Cardiac septum (tissue), 1 donor: ENCODE results near the gene DSC1. TPM values are rescaled to one million over a fixed set of nuclear protein-coding genes. Genes with fewer than 3 reads are reported as not detected.

ENCODE experiments used
- DNase-seq: peaks from one replicate; pipeline ENCODE4 v3.0.0-alpha.2; 2020; ENCODE audit warnings: low spot score
- intact Hi-C: fragments of 100-400 bp; cut with DNase I; formaldehyde crosslinking; loops from one replicate; pipeline ENCODE4 v1.14.0; 2022
- total RNA-seq: library from RNA; stranded (reverse); fragmentation: NEBNext Ultra II Directional; extraction: Animal tissue kit (Norgen Biotek cat#: 25700); gene quantifications from one replicate; pipeline ENCODE4 v1.2.1, GENCODE V29; 2021
- donor health status: DM: no; HTN: no; CAD: no.

The DSC1 gene
- total RNA-seq, 1 donor from 2014 or later, result 10.0 TPM

- intact Hi-C loops, result no loop called here
Measured at GRCh38 chr18:31116853-31117595, 45.6 kb downstream of the DSC1 start.

DNA sequence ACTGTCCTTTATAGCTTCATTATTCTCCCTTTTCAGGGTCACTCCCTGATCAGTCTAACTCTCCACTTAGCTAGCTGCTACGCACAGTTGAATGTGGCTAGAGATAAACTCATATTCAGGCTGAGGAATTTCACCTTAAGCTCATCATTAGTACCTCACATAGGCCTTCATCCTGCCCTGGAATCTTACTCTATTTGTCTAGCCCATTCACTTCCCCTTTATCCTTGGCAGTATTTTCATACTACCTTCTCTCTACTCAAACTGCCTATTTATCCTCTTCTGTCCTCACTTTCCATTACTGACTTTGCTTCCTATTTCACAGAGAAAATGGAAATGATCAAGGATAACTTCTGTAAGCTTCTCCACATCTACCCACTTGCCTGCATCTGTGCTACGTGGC, 49.9 kb downstream of the DSC1 start:
- no peak for DNase-seq
- intact Hi-C loops, result no loop called here

More at GRCh38 chr18:31116853-31117595, 45.6 kb downstream of the DSC1 start:
- no peak for DNase-seq

DNA sequence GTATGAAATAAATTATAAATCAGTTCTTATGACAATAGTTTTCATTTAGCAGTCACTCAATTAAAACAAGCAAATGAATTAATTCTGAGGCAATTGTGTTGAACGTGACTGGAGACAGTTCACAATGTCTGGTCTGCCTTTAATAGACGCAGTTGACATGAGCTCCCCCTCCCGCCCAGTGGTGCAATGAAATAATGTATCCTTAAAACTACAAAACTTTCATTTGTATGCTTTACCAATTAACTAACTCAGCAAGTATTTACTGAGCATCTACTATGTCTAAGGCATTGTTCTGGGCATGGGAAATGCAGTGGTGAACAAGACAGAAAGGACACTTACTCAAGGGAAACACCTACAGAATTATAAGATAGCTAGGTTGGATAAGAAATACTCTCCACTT, 56.9 kb downstream of the DSC1 start:
- no peak for DNase-seq
- intact Hi-C loops, result loop anchor here (10.0 kb wide), 1 partner anchor 49 kb away; no protein-coding TSS in a partner anchor

- intact Hi-C loops, result loop anchor here (5.0 to 10.0 kb wide), 2 partner anchors 50 to 393 kb away; partner anchors contain the start of gene DSG2
Measured at GRCh38 chr18:31104444-31104843, 58.2 kb downstream of the DSC1 start.

GRCh38 chr18:31103423-31103822, 59.2 kb downstream of the DSC1 start:
- no peak for DNase-seq
- intact Hi-C loops, result loop anchor here (5.0 to 10.0 kb wide), 2 partner anchors 51 to 394 kb away; partner anchors contain the start of gene DSG2

More at GRCh38 chr18:31104444-31104843, 58.2 kb downstream of the DSC1 start:
- DNase-seq, result no peak

DNA sequence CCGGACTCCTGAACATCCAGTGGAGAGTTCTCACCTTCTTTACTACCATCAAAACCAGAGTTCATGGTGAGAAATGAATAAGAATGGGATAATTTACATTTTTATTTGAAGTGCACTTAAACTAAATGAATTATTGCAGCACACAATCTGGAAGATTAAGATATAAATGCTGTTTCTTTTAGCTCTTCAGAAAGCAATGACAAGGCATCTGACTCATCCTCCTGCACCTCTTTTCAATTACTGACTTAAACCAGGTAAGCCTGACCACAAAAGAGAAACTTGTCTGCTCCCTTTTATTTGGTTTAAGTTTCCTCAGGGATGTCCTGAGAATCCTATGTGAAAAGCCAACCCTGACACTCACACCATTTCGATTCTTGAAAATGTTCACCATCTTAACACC, 59.7 kb downstream of the DSC1 start:
- intact Hi-C loops, result loop anchor here (5.0 to 10.0 kb wide), 2 partner anchors 52 to 394 kb away; partner anchors contain the start of gene DSG2
- DNase-seq, result no peak

DNA sequence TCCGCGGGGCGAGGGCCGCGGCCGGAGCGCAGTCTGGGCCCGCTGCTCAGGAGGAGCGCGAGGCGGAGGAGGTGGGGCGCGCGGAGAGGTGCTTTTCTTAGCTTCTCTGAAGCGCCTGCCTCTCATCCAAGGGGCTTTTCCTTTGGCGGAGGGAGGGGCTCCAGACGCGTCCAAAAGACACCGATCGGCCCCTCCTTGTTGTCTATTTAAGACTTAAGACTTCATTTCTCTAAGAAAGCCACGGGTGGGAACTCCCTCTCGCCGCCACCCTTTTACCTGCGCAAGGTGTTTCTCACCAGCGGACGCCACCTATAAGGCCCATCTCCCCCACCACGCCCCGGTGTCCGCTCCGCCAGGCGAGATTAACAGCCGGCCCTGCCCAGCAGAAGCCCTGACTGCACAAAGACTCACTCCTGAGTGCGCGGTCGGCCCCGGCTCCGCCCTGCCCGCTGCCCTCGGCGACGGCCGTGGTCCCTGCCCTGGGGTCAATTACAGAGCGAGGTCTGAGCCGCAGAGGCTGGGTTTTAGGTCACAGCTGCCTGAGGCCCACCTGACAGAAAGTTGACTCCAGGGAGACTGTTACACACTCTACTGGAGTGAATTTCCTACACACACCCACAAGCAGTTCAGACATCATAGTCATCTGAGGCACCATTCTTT, 60.5 kb downstream of the DSC1 start, which contains the start of gene DSC2:
DSC2 (minus strand) TSS at position 397 of the 660 bp plus-strand sequence. CDS start 450 bp downstream, outside the sequence.
- peak; percentile 77 for DNase-seq
- intact Hi-C loops, result loop anchor here (5.0 to 10.0 kb wide), 2 partner anchors 53 to 395 kb away; partner anchors contain the start of gene DSG2

GRCh38 chr18:31101183-31102024, 61.3 kb downstream of the DSC1 start:
- peak; percentile 88 for DNase-seq
- intact Hi-C loops, result loop anchor here (1.0 to 10.0 kb wide), 4 partner anchors 10 to 396 kb away; partner anchors contain the start of gene DSG2

- intact Hi-C loops, result loop anchor here (1.0 to 10.0 kb wide), 4 partner anchors 9 to 397 kb away; partner anchors contain the start of gene DSG2
- no peak for DNase-seq
Measured at GRCh38 chr18:31100436-31101182, 62.0 kb downstream of the DSC1 start.

- intact Hi-C loops, result loop anchor here (5.0 to 10.0 kb wide), 3 partner anchors 55 to 398 kb away; partner anchors contain the start of gene DSG2
- no peak for DNase-seq
Measured at GRCh38 chr18:31099450-31100230, 63.0 kb downstream of the DSC1 start.

GRCh38 chr18:31098878-31099277, 63.8 kb downstream of the DSC1 start:
- no peak for DNase-seq
- intact Hi-C loops, result loop anchor here (10.0 kb wide), 1 partner anchor 106 kb away; no protein-coding TSS in a partner anchor

DNA sequence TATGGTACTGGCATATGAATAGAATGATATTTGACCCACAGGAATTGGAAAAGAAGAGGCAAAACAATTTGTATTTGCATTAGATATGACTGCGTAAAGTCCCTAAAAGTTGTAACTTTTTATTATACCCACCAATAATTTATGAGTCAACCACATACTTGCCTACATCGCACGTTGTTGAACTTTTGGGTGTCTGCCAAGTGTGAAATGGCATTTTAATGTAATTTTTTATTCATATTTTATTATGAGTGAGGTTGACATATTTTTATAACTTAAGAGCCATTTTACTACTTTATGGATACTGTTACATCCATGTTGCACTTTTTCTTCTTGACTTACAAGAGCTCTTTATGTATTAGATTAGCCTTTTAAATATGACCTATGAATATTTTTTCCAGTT, 65.0 kb downstream of the DSC1 start:
- DNase-seq, result no peak
- intact Hi-C loops, result loop anchor here (10.0 kb wide), 1 partner anchor 107 kb away; no protein-coding TSS in a partner anchor

- intact Hi-C loops, result loop anchor here (10.0 kb wide), 1 partner anchor 111 kb away; no protein-coding TSS in a partner anchor
- DNase-seq, result no peak
Measured at GRCh38 chr18:31093880-31094279, 68.8 kb downstream of the DSC1 start.

DNA sequence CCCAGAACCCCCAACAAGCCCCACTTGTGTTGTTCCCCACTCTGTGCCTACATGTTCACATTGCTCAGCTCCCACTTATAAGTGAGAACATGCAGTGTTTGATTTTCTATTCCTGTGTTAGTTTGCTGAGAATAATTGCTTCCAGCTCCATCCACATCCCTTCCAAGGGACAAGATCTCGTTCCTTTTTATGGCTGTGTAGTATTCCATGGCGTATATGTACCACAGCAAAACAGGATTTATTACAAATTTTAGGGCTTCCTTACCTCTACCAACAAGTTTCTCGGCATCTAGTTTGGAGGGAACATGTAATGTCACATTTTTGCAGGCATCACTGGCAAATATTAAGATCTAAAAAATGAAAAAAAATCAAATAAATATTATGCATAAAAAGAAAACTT, 69.4 kb downstream of the DSC1 start:
- intact Hi-C loops, result loop anchor here (10.0 kb wide), 1 partner anchor 112 kb away; no protein-coding TSS in a partner anchor

GRCh38 chr18:31091350-31091749, 71.3 kb downstream of the DSC1 start:
- intact Hi-C loops, result loop anchor here (1.0 to 10.0 kb wide), 2 partner anchors 10 to 113 kb away; no protein-coding TSS in a partner anchor
- no peak for DNase-seq

More for the DNA sequence above, 69.4 kb downstream of the DSC1 start:
- DNase-seq, result no peak

DNA sequence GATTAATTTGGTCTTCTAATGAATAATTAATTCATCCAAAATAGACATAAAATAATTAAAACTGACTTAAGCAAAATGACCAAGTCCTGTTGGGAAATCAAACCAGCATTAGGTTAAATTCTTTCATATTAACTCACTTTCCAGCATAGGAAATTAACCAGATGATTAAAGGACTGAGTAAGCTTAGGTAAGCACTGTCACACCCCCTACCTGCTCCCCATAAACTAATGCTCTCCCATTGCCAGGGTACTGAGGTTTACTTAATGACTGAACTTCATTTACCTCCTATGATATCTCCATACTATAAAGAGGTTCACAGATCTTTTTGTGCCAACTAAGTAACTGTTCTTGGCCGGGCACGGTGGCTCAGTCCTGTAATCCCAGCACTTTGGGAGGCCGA, 74.1 kb downstream of the DSC1 start:
- intact Hi-C loops, result no loop called here
- DNase-seq, result no peak

DNA sequence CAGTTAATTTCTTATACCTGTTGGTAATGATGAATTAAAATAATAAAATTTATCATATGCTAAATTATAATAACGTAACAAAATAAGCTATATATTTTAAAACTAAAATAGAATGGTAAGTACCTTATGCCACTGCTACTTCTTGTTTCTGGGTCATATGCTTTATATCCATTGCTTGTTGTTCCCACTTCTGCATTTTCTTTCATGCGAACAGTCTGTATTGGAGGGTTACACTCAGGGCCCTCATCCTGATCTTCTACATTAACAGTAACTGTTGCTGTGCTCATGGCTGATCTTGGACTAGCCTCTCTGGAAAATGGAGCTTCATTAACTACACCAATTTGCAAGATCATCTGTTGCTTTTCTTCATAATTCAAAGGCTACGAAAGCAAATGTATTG, 82.7 kb downstream of the DSC1 start:
- intact Hi-C loops, result no loop called here
- DNase-seq, result no peak
